Neural progenitor cell (in vitro differentiated cells): ENCODE data around the gene IGFL1.

Experiments
- CTCF ChIP-seq: fragments of 200-600 bp; sonication (generic); IDR thresholded peaks from 2 replicates; pipeline ENCODE4 v1.5.1; 2017; ENCODE audit warnings: antibody characterized with exemption, mild to moderate bottlenecking
- EZH2 ChIP-seq: fragments of 200-600 bp; sonication (generic); IDR thresholded peaks from 2 replicates; pipeline ENCODE4 v1.6.1; 2017; ENCODE audit warnings: antibody characterized with exemption, mild to moderate bottlenecking, moderate library complexity
- EZH2phosphoT487 ChIP-seq: fragments of 200-600 bp; sonication (generic); IDR thresholded peaks from 2 replicates; pipeline ENCODE4 v1.6.1; 2017; ENCODE audit warnings: antibody characterized with exemption

DNA sequence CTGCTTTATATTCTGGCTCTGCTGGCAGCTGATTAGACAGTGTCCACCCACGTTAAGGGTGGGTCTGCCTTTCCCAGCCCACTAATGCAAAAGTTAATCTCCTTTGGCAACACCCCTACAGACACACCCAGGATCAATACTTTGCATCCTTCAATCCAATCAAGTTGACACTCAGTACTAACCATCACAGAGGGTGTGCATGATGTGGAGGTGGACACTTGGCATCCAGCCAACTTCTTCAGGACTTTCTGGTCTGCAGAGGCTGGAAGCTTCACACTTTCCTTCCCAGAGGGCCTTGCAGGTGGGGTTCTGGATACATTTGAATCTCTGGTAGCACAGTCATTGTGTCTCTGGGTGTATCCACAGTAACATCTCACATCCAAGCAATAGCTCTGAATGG, 18.9 kb upstream of the IGFL1 start:
- TF ChIP-seq CTCF, result no peak
- no peak for TF ChIP-seq EZH2phosphoT487
- TF ChIP-seq EZH2, result no peak
